ENCODE measurements around the gene L3HYPDH.

L3HYPDH gene

GRCh38 chr14:59480166-59480565 is 4.0 kb downstream of the L3HYPDH start:
- in situ Hi-C loops (cut with HindIII; ENCODE audit: low sequenced_read_pairs), result no loop called here

DNA sequence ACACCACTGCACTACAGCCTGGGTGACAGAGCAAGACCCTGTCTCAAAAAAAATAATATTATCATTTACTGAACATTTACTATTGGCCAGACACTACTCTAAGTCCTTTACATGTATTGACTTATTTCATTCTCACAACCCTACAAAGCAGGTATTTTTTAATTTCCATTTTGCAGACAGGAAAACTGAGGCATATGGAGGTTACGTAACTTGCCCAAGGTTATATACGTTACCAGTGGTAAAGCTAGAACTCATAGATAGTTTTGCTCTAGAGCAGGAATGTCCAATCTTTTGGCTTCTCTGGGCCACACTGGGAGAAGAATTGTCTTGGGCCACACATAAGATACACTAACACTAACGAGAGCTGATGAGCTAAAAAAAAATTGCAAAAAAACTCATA is 5.7 kb downstream of the L3HYPDH start:
- in situ Hi-C loops (cut with HindIII; ENCODE audit: low sequenced_read_pairs), result no loop called here

DNA sequence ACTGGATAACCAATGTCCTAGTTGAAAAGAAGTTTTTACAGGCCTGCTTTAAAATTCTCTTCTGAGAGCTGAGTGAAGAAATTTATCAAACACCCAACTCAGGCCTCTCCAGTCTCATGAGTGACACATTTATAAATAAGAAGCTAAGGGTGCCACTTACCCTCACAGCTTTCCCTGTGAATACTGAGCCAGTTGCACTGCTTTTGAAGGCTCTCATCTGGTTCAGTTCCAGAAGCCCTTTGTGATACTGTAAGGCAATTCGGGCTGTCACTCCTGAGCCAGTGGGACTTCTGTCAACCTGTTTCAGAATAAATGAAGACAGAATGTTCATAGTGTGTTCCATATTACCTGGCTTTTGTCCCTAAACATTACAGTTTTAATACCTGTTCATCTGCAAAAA is 8.5 kb downstream of the L3HYPDH start:
- in situ Hi-C loops (cut with HindIII; ENCODE audit: low sequenced_read_pairs), result no loop called here

DNA sequence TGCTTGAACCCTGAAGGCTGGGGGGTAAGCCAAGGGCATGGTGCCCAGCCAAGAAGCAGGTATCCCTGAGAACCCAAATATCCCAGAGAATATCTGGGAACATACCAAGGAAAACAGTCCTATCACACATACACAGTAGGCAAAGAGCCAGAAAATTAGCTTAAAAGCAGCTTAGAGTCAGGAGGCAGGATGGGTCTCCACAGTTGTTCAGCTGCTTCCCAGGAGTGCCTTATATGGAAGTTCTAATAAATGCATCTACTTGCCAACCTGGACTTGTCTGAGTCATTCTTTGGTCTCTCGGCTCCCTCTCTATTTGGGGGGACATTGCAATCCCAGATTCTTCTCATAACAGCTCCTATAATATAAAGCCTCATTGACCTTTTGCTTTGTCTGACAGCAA is 10.0 kb downstream of the L3HYPDH start:
- in situ Hi-C loops (cut with HindIII; ENCODE audit: low sequenced_read_pairs), result no loop called here

GRCh38 chr14:59465316-59466135 is 18.7 kb downstream of the L3HYPDH start, which contains the start of gene GPR135:
TSS of gene GPR135 (minus strand) at chr14:59465380. CDS start at chr14:59465226, 154 bp downstream.
- in situ Hi-C loops (cut with HindIII; ENCODE audit: low sequenced_read_pairs), result no loop called here

DNA sequence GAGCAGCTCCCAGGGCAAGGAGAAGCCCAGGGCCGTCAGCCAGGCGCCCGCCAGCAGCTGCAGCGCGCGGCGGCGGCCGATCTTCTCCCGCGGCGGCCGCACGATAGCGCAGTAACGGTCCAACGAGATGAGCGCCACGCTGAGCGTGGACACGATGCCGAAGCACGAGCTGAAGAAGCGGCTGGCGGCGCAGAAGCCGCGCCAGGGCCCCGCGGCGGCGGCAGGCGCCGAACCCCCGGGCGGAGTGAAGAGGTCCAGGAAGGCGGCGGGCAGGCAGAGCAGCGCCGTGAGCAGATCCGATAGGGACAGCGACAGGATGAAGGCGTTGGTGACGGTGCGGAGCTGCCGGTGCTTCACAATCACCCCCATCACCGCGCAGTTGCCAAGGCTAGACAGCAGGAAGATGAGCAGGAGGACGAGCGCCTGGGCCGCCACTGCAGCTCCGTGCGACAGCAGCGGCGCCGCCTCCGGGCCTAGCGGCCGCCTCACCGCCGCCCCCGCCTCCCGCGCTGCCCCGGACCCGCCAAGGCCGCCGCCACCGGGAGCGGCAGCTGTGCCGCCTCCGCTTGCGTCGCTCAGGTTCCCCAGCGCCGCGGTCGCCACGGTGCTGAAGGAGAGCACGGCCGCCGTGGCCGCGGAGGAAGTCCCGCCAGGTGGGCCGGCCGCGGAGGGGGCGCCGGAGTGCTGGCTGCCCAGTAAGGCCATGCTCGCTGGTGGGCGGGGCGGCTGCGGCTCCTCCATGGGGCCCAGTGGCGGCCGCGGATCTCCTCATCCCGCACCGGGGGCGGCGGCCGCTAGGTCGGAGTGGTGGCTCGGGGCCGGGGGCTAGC is 19.5 kb downstream of the L3HYPDH start:
- in situ Hi-C loops (cut with HindIII; ENCODE audit: low sequenced_read_pairs), result no loop called here

- in situ Hi-C loops (cut with HindIII; ENCODE audit: low sequenced_read_pairs), result no loop called here
Measured at GRCh38 chr14:59463787-59464485, 20.3 kb downstream of the L3HYPDH start.

DNA sequence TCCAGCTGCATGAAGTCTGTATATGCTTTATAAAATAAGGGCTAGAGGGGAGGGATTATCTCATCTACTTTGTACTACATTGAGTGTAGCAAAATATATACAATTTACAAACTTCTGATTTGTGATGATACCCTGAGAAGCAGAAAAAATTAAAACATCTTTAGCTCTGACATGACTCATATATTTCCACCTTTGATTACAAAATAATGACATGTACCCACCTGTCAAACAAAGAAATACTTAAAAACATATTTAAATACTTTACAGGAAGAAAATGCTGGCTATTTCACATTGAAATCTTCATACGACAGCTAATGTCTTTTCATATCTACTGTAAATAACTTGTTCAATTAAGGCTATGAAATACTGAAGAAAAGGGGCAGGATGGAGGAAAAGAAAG is 22.3 kb downstream of the L3HYPDH start:
- in situ Hi-C loops (cut with HindIII; ENCODE audit: low sequenced_read_pairs), result no loop called here

- in situ Hi-C loops (cut with HindIII; ENCODE audit: low sequenced_read_pairs), result no loop called here
Measured at GRCh38 chr14:59460378-59460777, 23.8 kb downstream of the L3HYPDH start.

DNA sequence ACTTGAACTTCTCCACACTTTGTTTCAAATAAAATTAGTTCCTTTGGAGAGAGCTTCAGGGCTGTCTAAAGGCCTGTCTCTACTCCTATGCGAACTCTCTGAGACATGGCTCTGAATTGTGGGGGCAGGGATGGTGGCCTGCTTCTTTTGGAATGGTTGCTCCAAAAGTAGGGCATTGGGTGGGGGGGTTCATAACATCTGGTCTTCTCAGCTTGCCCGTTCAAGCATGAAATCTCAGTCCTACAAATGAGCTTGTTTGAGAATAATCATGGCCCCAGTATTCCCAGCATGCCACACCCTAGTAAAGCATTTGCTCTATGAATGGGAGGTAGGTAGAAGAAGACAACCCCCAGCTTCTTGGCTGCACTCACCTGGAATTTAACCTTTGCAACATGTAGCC is 25.7 kb downstream of the L3HYPDH start:
- in situ Hi-C loops (cut with HindIII; ENCODE audit: low sequenced_read_pairs), result no loop called here

GRCh38 chr14:59455411-59455810 is 28.8 kb downstream of the L3HYPDH start:
- in situ Hi-C loops (cut with HindIII; ENCODE audit: low sequenced_read_pairs), result no loop called here

- in situ Hi-C loops (cut with HindIII; ENCODE audit: low sequenced_read_pairs), result no loop called here
Measured at GRCh38 chr14:59454139-59454538, 30.1 kb downstream of the L3HYPDH start.

DNA sequence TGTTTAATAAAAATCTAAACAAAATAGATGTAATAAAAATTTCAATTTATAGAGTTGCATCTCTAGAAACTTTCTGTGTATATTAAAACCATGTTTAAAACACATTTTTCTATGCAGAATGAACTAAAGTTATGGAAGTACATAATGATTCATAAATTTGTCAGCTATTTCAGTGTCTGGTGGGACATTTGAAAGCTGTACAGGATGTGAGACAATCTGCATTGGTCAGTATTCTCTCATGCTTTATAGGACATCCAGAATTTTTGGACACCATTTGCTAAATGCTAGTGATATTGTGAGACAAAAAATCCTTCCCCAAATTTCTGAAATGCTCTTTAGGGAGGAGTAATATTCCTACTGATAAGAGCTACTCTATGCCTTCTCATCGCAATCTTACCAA is 32.4 kb downstream of the L3HYPDH start:
- in situ Hi-C loops (cut with HindIII; ENCODE audit: low sequenced_read_pairs), result no loop called here

DNA sequence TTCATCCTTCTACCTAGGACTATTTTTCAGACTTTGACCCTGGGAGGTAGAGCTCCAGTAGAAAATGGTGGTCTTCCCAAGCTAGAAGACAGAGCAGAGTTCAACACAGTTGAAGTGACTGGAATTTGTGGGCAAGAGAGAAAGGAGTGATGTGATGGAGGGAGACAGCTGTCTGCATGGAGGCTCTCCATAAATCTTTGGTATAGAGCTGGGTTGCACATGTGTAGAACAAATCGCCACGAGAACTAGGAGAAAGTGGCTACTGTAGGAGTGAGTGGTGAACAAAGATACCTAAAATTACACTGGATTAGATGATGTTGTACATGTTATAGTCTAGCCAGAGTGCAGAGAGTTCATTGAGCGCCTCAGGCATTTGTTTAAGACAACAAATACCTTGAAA is 33.5 kb downstream of the L3HYPDH start:
- in situ Hi-C loops (cut with HindIII; ENCODE audit: low sequenced_read_pairs), result no loop called here

DNA sequence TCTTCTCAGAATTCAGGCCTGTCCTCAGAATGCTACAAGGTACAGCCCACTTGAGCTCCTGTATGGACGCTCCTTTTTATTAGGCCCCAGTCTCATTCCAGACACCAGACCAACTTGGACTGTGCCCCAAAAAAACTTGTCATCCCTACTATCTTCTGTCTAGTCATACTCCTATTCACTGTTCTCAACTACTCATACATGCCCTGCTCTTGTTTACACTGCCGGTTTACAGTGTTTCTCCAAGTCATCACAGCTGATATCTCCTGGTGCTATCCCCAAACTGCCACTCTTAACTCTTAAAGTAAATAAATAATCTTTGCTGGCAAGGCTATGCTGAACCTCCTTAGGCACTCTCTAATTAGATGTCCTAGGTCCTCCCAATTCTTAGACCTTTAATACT is 35.5 kb downstream of the L3HYPDH start:
- in situ Hi-C loops (cut with HindIII; ENCODE audit: low sequenced_read_pairs), result loop anchor here (10.0 kb wide), 1 partner anchor 414 kb away; no protein-coding TSS in a partner anchor

- in situ Hi-C loops (cut with HindIII; ENCODE audit: low sequenced_read_pairs), result loop anchor here (10.0 kb wide), 1 partner anchor 315 kb away; no protein-coding TSS in a partner anchor
Measured at GRCh38 chr14:59439256-59439965, 44.8 kb downstream of the L3HYPDH start.

DNA sequence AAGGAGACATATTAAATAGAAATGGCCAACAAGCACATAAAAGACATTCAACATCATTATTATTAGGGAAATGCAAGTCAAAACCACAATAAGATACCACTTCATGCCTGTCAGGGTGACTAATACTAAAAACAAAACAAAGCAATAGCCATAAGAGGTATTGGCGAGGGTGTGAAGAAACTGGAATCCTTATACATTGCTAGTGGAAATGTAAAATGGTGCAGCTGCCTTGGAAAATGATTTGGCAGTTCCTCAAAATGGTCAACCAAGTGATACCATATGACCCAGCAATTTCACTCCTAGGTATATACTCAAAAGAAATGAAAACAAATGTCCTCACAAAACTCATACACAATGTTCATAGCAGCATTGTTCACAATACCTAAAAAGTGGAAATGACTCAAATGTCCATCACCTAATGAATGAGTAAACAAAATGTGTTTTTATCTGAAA is 46.0 kb downstream of the L3HYPDH start:
- in situ Hi-C loops (cut with HindIII; ENCODE audit: low sequenced_read_pairs), result loop anchor here (10.0 kb wide), 1 partner anchor 313 kb away; no protein-coding TSS in a partner anchor

GRCh38 chr14:59435987-59436386 is 48.2 kb downstream of the L3HYPDH start:
- in situ Hi-C loops (cut with HindIII; ENCODE audit: low sequenced_read_pairs), result loop anchor here (10.0 kb wide), 1 partner anchor 311 kb away; no protein-coding TSS in a partner anchor

DNA sequence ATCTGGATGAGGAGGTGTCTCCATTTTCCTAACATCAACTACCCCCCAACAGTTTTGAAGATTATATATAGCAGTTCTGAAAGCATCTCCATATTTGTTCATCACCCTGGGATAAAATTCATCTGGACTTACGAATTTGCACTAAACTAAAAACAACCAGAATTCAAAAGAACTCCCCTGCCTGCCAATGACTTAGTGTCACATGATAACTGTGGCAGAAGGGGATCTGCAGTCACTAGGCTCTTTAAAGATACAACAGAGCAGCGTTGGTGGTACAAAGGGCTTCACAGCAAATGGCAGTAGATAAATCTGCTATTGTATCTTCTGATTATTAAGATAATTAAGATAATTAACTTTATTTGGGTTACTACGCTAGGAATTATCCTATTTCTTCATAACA is 49.1 kb downstream of the L3HYPDH start:
- in situ Hi-C loops (cut with HindIII; ENCODE audit: low sequenced_read_pairs), result loop anchor here (10.0 kb wide), 1 partner anchor 310 kb away; no protein-coding TSS in a partner anchor

GRCh38 chr14:59429790-59430189 is 54.4 kb downstream of the L3HYPDH start:
- in situ Hi-C loops (cut with HindIII; ENCODE audit: low sequenced_read_pairs), result loop anchor here (10.0 kb wide), 1 partner anchor 305 kb away; no protein-coding TSS in a partner anchor

Data from endothelial cell of hepatic sinusoid (primary cell).